Osteoblast (primary cell): ENCODE measurements around the gene NCS1. TPM values are rescaled to one million over a fixed set of nuclear protein-coding genes. Genes with fewer than 3 reads are reported as not detected.

Experiments
- DNase-seq: peaks from one replicate; pipeline ENCODE4 v3.0.0; 2011; ENCODE audit warnings: low spot score, mixed read lengths; ENCODE audit not compliant: insufficient read length; ENCODE audit errors: missing footprints
- H2AFZ ChIP-seq: 2 replicates; pipeline ENCODE4 v1.6.0; 2011; ENCODE audit warnings: mild to moderate bottlenecking, low read length
- H3K27ac ChIP-seq: 2 replicates; pipeline ENCODE4 v1.5.1; 2011; ENCODE audit warnings: mild to moderate bottlenecking, low read depth, low read length, moderate library complexity
- H3K27me3 ChIP-seq: 2 replicates; pipeline ENCODE4 v1.6.0; 2012; ENCODE audit warnings: mild to moderate bottlenecking, control low read depth, inconsistent platforms, low read length, moderate library complexity; ENCODE audit not compliant: insufficient read depth
- H3K36me3 ChIP-seq: 2 replicates; pipeline ENCODE4 v1.5.1; 2011; ENCODE audit warnings: mild to moderate bottlenecking, low read length, control low read depth, moderate library complexity; ENCODE audit not compliant: insufficient read depth
- H3K4me1 ChIP-seq: 2 replicates; pipeline ENCODE4 v1.5.1; 2011; ENCODE audit warnings: mild to moderate bottlenecking, low read length, control low read depth, moderate library complexity; ENCODE audit not compliant: insufficient read depth
- H3K4me2 ChIP-seq: 2 replicates; pipeline ENCODE4 v1.6.0; 2011; ENCODE audit warnings: mild to moderate bottlenecking, low read length; ENCODE audit not compliant: insufficient read depth
- H3K4me3 ChIP-seq: fragments of 200-600 bp; sonication (generic); 3 replicates; pipeline ENCODE4 v1.5.1; 2012; ENCODE audit warnings: mild to moderate bottlenecking, low read length, inconsistent platforms; ENCODE audit not compliant: insufficient read depth
- H3K79me2 ChIP-seq: 2 replicates; pipeline ENCODE4 v1.6.0; 2012; ENCODE audit warnings: mild to moderate bottlenecking, low read length, control low read depth, inconsistent platforms; ENCODE audit not compliant: insufficient read depth
- H3K9me3 ChIP-seq: 2 replicates; pipeline ENCODE4 v1.5.1; 2011; ENCODE audit warnings: low read depth, low read length, control low read depth
- H4K20me1 ChIP-seq: 2 replicates; pipeline ENCODE4 v1.6.0; 2012; ENCODE audit warnings: mild to moderate bottlenecking, low read length, control low read depth; ENCODE audit not compliant: insufficient read depth
- total RNA-seq: library from RNA; depleted of rRNA; stranded (reverse); fragments of >200 nt; gene quantifications from 2 replicates; pipeline ENCODE4 v1.2.3, GENCODE V29; 2012
- TF ChIP-seq, protein P1 (sequence below): IDR thresholded peaks from 2 replicates; pipeline ENCODE4 v1.5.1; 2011; ENCODE audit warnings: mild to moderate bottlenecking, low read depth, low read length, moderate library complexity; ENCODE audit errors: extremely low read depth

NCS1 gene
- total RNA-seq, 1 donor, result 49.9 TPM

DNA sequence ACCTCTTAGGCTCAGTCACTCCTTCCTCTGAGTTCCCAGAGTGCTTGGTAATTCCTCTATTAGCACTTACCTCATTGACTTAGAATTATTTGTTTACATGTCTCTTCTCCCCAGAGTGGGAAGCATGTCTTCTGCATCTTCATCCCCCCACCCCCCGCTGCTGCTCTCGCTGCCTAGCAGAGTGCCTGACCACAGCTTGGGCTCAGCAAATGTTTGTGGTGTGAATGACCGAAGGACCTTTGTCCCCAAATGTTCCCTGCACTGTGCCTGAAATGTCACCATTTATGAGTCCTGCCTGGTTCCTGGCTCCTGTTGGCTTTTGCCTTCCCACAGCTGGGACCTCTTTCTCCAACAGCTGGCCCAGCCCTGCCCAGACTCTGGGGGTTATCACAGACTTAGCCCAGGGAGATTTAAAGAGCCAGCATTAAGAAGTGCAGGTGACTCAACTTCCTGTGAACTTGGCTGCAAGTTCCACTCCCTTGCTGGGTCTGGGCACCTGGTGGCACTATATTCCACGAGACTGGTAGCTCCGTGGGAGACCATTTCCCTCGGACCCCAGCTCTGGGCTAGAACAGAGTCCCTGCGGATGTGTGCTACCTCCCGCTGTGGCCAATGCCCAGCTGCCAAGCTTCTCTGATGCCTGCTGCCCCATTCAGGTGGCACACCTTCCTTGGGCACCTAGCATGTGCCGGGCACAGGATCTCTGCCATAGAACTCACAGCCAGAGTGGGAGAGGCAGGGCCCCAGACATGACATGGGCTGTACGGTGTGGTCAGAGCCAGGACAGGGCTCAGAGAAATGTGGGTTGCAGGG lies 91.6 kb downstream of the NCS1 start:
- Histone ChIP-seq H3K27ac (no peak overlapping the region), H3K36me3 (no peaks in the 10 kb centered on the region), H3K4me3 (no peak overlapping the region), H3K79me2 (no peaks in the 10 kb centered on the region), H2AFZ (no peak overlapping the region), H3K4me1 (no peaks in the 10 kb centered on the region), H4K20me1 (no peaks in the 10 kb centered on the region), H3K4me2 (no peak overlapping the region), H3K27me3 (peaks cover 93% of the 10 kb centered on the region), H3K9me3 (no peaks in the 10 kb centered on the region)
- DNase-seq, result no peak
- TF ChIP-seq, protein P1, sequence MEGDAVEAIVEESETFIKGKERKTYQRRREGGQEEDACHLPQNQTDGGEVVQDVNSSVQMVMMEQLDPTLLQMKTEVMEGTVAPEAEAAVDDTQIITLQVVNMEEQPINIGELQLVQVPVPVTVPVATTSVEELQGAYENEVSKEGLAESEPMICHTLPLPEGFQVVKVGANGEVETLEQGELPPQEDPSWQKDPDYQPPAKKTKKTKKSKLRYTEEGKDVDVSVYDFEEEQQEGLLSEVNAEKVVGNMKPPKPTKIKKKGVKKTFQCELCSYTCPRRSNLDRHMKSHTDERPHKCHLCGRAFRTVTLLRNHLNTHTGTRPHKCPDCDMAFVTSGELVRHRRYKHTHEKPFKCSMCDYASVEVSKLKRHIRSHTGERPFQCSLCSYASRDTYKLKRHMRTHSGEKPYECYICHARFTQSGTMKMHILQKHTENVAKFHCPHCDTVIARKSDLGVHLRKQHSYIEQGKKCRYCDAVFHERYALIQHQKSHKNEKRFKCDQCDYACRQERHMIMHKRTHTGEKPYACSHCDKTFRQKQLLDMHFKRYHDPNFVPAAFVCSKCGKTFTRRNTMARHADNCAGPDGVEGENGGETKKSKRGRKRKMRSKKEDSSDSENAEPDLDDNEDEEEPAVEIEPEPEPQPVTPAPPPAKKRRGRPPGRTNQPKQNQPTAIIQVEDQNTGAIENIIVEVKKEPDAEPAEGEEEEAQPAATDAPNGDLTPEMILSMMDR, result no peak

DNA sequence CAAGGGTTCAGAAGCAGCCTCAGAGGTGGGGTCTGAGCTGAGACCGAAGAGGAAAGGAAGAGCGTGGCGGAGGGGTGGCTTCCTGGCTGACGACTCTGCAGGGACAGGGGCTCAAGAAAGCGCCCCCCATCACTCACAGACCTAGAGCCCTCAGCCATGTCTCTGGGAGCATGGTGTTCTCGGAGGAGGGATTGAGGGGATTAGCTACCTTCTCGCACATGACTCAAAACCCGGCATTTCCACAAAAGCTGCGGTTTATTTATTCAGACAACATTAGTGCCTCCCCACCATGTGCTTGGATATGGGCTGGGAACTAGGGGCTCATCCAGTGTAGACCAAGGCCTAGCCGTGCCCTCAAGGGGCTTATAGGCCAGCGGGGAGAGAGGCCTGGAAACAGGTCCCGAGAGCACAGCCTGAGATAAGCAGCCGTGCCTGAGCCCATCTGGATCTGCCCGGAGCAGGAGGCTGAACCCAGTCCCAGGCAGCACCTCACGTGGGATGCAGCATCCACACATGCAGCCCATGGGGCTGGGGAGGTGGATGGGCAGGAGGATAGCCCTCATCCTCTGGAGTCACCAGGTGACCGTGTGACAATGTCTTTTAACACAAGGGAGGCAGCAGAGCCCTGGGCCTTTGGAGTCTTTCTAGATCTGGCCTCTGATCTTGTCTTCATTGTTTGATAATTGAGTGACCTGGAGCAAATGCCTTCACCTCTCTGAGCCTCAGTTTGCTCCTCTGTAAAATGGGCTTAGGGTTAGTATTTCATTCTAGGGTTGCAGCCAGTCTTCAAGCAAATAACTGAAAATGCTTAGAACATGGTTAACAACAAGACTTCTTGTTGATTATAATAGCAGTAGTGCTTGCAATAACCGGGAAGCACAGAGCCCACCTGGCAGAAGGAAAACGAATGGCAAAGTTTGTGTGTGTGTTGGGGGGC lies 92.5 kb downstream of the NCS1 start:
- TF ChIP-seq, protein P1, result no peak
- Histone ChIP-seq H3K4me1 (no peaks in the 10 kb centered on the region), H3K27ac (no peak overlapping the region), H3K27me3 (peaks cover 92% of the 10 kb centered on the region), H4K20me1 (no peaks in the 10 kb centered on the region), H3K4me2 (no peak overlapping the region), H3K4me3 (no peak overlapping the region), H3K36me3 (no peaks in the 10 kb centered on the region), H3K79me2 (no peaks in the 10 kb centered on the region), H3K9me3 (no peaks in the 10 kb centered on the region), H2AFZ (no peak overlapping the region)
- no peak for DNase-seq

DNA sequence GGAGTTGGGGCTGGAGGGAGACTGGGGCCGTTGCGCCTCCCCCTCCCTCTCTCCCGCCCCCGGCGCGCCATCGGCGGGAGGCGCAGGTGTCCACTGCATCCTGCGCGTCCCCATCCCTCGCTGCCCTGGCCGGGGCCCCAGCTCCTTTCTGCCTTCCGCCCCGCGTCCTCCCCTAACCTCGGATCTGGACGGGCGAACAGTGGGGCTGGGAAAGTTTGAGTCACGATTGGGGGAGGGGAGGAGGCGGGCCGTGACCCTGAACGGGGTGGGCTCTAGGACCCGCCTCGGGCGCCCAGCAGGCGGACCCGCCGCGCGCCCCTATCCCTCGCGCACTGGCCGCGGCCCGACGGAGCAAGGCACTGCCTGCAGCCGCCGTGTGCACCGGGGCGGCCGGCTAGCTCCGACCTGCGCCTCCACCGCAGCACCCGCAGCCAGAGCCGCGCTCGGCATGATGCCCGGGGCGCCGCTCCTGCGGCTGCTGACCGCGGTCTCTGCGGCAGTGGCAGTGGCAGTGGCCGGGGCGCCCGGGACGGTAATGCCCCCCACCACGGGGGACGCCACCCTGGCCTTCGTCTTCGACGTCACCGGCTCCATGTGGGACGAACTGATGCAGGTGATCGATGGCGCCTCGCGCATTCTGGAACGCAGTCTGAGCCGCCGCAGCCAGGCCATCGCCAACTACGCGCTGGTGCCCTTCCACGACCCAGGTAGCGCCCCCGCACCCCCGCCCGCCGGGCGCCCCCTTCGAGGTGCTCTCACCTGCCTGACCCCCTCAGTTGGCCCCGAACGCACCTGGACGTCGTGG lies 93.4 kb downstream of the NCS1 start, which contains the start of gene HMCN2:
TSS of gene HMCN2 (plus strand) at position 330 of the 805 bp plus-strand sequence. CDS start at position 449, 119 bp downstream.
- H3K4me3 ChIP-seq, result no peak within 1 kb of the TSS
- H4K20me1 ChIP-seq, result no peaks in the 10 kb centered on the region
- DNase-seq, result no peak
- no peak within 1 kb of the TSS for H3K4me2 ChIP-seq
- H3K36me3 ChIP-seq, result no peaks in the 10 kb centered on the region
- H3K79me2 ChIP-seq, result no peaks in the 10 kb centered on the region
- H3K27me3 ChIP-seq, result peaks cover 91% of the 10 kb centered on the region
- no peaks in the 10 kb centered on the region for H3K4me1 ChIP-seq
- TF ChIP-seq, protein P1, result no peak
- no peak within 1 kb of the TSS for H2AFZ ChIP-seq
- H3K9me3 ChIP-seq, result no peaks in the 10 kb centered on the region
- H3K27ac ChIP-seq, result no peak within 1 kb of the TSS
